Hepatocyte (in vitro differentiated cells): ENCODE data around the gene SDR42E2.

Experiments used
- CTCF ChIP-seq: fragments of 200-600 bp; sonication (generic); IDR thresholded peaks from 2 replicates; pipeline ENCODE4 v1.5.1; 2016; ENCODE audit warnings: antibody characterized with exemption, mild to moderate bottlenecking; ENCODE audit not compliant: poor library complexity
- EZH2 ChIP-seq: fragments of 200-600 bp; sonication (generic); IDR thresholded peaks from 2 replicates; pipeline ENCODE4 v1.6.1; 2016; ENCODE audit warnings: antibody characterized with exemption, mild to moderate bottlenecking, borderline replicate concordance
- EZH2phosphoT487 ChIP-seq: fragments of 200-600 bp; sonication (generic); IDR thresholded peaks from one replicate; pipeline ENCODE4 v1.6.1; 2018; ENCODE audit warnings: antibody characterized with exemption, mild to moderate bottlenecking, low read depth, moderate library complexity; ENCODE audit not compliant: unreplicated experiment, severe bottlenecking

DNA sequence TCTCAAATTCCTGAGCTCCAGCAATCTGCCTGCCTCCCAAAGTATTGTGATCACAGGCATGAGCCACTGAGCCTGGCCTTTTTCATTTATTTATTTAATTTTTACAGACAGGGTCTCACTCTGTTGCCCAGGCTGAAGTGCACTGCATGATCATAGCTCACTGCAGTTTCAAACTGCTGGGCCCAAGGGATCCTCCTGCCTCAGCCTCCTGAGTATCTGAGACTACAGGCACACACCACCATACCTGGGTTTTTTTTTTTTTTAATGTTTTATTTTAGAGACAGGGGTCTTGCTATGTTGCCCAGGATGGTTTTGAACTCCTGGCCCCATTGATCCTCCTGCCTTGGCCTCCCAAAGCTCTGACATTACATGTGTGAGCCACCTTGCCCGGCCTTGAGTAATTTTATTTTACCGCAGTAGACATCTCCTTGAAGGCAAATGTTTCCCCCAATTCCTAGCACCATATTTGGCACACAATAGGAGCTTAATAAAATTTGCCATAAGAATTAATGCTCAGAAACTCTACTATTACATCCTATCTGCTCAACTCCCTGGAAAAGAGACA, 41.9 kb downstream of the SDR42E2 start:
- TF ChIP-seq CTCF = no peak
- no peak for TF ChIP-seq EZH2
- TF ChIP-seq EZH2phosphoT487 = no peak
